Measurements from ENCODE around the gene KCNIP1. TPM values are rescaled to one million over a fixed set of nuclear protein-coding genes. Genes with fewer than 3 reads are reported as not detected.

KCNIP1 gene
- total RNA-seq, 1 experiment from 2014 or later = not detected

GRCh38 chr5:170473642-170474041, 30.2 kb upstream of the KCNIP1 start:
- no peak for DNase-seq (ENCODE audit: low read depth, low spot score)
- ChIA-PET POLR2A (interaction anchor here (1.1 kb wide), 1 partner anchor 11 kb away, joined by 3 read pairs; no protein-coding TSS in a partner anchor), CTCF (interaction anchor here (0.6 kb wide), 1 partner anchor 427 kb away, joined by 3 read pairs; no protein-coding TSS in a partner anchor)
- no peak for TF ChIP-seq CTCF (IDR thresholded peaks at IDR 0.05)
- H3K4me1 ChIP-seq (ENCODE audit: control insufficient read depth, insufficient read depth, low read length) = no peaks in the 10 kb centered on the region
- BruUV-seq (replicated peaks) = no TSS peak
- no peak for ATAC-seq
- intact Hi-C loops (cut with micrococcal nuclease; ENCODE audit: unreplicated experiment) = no loop called here
- no peaks in the 10 kb centered on the region for H3K27me3 ChIP-seq (ENCODE audit: control insufficient read depth, insufficient read depth, low read length)
- no peaks in the 10 kb centered on the region for H3K9me3 ChIP-seq (ENCODE audit: control insufficient read depth, insufficient read depth, low read depth, low read length)
- H3K4me3 ChIP-seq (ENCODE audit: low read depth in 2 of 2, low read length in 2 of 2) = no peak overlapping the region
- in situ Hi-C loops (cut with HindIII; ENCODE audit: low pct_unique_long_range_greater_than_20kb, low sequenced_read_pairs) = no loop called here
- H3K27ac ChIP-seq (ENCODE audit: low read length) = no peak overlapping the region
- H3K36me3 ChIP-seq (ENCODE audit: control insufficient read depth, insufficient read depth, low read length) = no peaks in the 10 kb centered on the region

GRCh38 chr5:170474489-170475274, 29.1 kb upstream of the KCNIP1 start:
- ATAC-seq = no peak

More at GRCh38 chr5:170474489-170475274, 29.1 kb upstream of the KCNIP1 start:
- POLR2A ChIA-PET = interaction anchor here (1.1 kb wide), 1 partner anchor 12 kb away, joined by 3 read pairs; no protein-coding TSS in a partner anchor
- TF ChIP-seq REST (IDR thresholded peaks at IDR 0.05; ENCODE audit: insufficient read depth in 1 of 2, low read depth in 2 of 2, low read length in 1 of 2) = no peak
- no peak for TF ChIP-seq TCF7L2 (IDR thresholded peaks at IDR 0.05; ENCODE audit: low read depth, low read length)
- no peak for TF ChIP-seq CTCF (IDR thresholded peaks at IDR 0.05)
- TF ChIP-seq POLR2AphosphoS5 (IDR thresholded peaks at IDR 0.05; ENCODE audit: low read depth, low read length) = no peak
- no peak for TF ChIP-seq SIN3A (IDR thresholded peaks at IDR 0.05; ENCODE audit: borderline replicate concordance, insufficient read depth, low read depth, low read length)
- in situ Hi-C loops (cut with HindIII; ENCODE audit: low pct_unique_long_range_greater_than_20kb, low sequenced_read_pairs) (no loop called here), intact Hi-C loops (cut with micrococcal nuclease; ENCODE audit: unreplicated experiment) (no loop called here)
- no peaks in the 10 kb centered on the region for H3K4me1 ChIP-seq (ENCODE audit: control insufficient read depth, insufficient read depth, low read length)
- no peaks in the 10 kb centered on the region for H3K36me3 ChIP-seq (ENCODE audit: control insufficient read depth, insufficient read depth, low read length)
- H3K27ac ChIP-seq (ENCODE audit: low read length) = no peak overlapping the region
- no TSS peak for BruUV-seq (replicated peaks)
- H3K4me3 ChIP-seq (ENCODE audit: low read depth in 2 of 2, low read length in 2 of 2) = no peak overlapping the region
- CTCF ChIA-PET = no interaction called here
- no peaks in the 10 kb centered on the region for H3K27me3 ChIP-seq (ENCODE audit: control insufficient read depth, insufficient read depth, low read length)
- no peak for DNase-seq (ENCODE audit: low read depth, low spot score)
- H3K9me3 ChIP-seq (ENCODE audit: control insufficient read depth, insufficient read depth, low read depth, low read length) = no peaks in the 10 kb centered on the region

All from Panc1 (cell line).